Liver (tissue), 3 donors: ENCODE data around the gene PCDHGA3.

Experiments used
- ATF3 ChIP-seq: IDR thresholded peaks from 2 replicates; pipeline ENCODE4 v1.6.1; 2016; ENCODE audit warnings: antibody characterized with exemption
- CTCF ChIP-seq: fragments of 150-350 bp; IDR thresholded peaks from 2 replicates; pipeline ENCODE4 v1.5.1; 2017; ENCODE audit warnings: improper control_type of control experiment, low read depth, low read length; ENCODE audit not compliant: missing input control
- TAF1 ChIP-seq: conservative IDR thresholded peaks from 2 replicates; pipeline ENCODE4 v1.6.1; 2016; ENCODE audit warnings: antibody characterized with exemption, mild to moderate bottlenecking
- donor health status: healthy.
- donor health status: healthy.

GRCh38 chr5:141328231-141328630, 15.4 kb upstream of the PCDHGA3 start:
- TF ChIP-seq CTCF (no peak), ATF3 (no peak), TAF1 (no peak)
